ENCODE data around the gene KLHL21. TPM values are rescaled to one million over a fixed set of nuclear protein-coding genes. Genes with fewer than 3 reads are reported as not detected.

Gene KLHL21
- total and polyA plus RNA-seq, 10 of the 15 experiments (the other 5 are each of a cell fraction or from before 2014, with no cell fraction given): 0.76 to 12.2 (median 5.2) TPM

DNA sequence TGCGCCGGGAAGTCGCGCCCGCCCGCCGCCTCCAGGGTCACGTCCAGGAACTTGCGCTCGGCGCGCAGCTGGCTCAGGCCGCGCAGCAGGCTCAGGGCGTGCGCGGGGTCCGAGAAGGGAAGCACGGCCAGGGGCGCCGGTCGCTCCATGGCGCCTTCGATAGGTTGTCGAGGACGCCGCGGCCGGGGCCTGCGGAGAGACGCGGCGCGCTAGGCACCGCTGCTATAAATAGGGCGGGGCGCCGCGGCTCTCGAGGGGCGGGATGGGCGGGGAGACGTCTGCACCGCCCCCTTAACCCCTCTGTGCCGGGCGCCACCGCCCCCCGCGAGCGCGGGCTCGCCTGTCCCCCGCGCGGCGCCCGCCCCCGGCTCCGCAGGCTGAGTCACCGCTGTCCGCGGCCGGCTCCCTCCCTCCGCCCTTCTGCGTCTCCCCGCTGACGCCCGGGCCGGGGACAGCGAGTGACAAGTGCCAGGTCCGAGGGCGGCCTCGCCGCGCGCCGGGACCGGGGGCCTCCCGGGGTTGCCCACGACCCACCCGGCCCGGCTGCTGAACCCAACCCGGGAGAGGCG, at the start of gene KLHL21 (continued):
- TF ChIP-seq POU2F2 (IDR thresholded peaks at IDR 0.05; ENCODE audit: borderline replicate concordance, low read depth, low read length): no peak
- no peak for TF ChIP-seq NFXL1 (IDR thresholded peaks at IDR 0.05; ENCODE audit: borderline replicate concordance)
- TF ChIP-seq, protein P1, sequence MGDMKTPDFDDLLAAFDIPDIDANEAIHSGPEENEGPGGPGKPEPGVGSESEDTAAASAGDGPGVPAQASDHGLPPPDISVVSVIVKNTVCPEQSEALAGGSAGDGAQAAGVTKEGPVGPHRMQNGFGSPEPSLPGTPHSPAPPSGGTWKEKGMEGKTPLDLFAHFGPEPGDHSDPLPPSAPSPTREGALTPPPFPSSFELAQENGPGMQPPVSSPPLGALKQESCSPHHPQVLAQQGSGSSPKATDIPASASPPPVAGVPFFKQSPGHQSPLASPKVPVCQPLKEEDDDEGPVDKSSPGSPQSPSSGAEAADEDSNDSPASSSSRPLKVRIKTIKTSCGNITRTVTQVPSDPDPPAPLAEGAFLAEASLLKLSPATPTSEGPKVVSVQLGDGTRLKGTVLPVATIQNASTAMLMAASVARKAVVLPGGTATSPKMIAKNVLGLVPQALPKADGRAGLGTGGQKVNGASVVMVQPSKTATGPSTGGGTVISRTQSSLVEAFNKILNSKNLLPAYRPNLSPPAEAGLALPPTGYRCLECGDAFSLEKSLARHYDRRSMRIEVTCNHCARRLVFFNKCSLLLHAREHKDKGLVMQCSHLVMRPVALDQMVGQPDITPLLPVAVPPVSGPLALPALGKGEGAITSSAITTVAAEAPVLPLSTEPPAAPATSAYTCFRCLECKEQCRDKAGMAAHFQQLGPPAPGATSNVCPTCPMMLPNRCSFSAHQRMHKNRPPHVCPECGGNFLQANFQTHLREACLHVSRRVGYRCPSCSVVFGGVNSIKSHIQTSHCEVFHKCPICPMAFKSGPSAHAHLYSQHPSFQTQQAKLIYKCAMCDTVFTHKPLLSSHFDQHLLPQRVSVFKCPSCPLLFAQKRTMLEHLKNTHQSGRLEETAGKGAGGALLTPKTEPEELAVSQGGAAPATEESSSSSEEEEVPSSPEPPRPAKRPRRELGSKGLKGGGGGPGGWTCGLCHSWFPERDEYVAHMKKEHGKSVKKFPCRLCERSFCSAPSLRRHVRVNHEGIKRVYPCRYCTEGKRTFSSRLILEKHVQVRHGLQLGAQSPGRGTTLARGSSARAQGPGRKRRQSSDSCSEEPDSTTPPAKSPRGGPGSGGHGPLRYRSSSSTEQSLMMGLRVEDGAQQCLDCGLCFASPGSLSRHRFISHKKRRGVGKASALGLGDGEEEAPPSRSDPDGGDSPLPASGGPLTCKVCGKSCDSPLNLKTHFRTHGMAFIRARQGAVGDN (IDR thresholded peaks at IDR 0.05): no peak
- TF ChIP-seq TAF1 (IDR thresholded peaks at IDR 0.05; ENCODE audit: borderline replicate concordance, low read depth, low read length): peak; percentile 23; the same call in 1 of the 2 replicates
- TF ChIP-seq CHD2 (IDR thresholded peaks at IDR 0.05; ENCODE audit: borderline replicate concordance, low read depth, low read length): no peak
- TF ChIP-seq ZNF24 (IDR thresholded peaks at IDR 0.05): no peak
- TF ChIP-seq, protein P2, sequence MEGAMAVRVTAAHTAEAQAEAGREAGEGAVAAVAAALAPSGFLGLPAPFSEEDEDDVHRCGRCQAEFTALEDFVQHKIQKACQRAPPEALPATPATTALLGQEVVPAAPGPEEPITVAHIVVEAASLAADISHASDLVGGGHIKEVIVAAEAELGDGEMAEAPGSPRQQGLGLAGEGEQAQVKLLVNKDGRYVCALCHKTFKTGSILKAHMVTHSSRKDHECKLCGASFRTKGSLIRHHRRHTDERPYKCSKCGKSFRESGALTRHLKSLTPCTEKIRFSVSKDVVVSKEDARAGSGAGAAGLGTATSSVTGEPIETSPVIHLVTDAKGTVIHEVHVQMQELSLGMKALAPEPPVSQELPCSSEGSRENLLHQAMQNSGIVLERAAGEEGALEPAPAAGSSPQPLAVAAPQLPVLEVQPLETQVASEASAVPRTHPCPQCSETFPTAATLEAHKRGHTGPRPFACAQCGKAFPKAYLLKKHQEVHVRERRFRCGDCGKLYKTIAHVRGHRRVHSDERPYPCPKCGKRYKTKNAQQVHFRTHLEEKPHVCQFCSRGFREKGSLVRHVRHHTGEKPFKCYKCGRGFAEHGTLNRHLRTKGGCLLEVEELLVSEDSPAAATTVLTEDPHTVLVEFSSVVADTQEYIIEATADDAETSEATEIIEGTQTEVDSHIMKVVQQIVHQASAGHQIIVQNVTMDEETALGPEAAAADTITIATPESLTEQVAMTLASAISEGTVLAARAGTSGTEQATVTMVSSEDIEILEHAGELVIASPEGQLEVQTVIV (IDR thresholded peaks at IDR 0.05; ENCODE audit: borderline replicate concordance, partially characterized antibody): no peak
- TF ChIP-seq, protein P3, sequence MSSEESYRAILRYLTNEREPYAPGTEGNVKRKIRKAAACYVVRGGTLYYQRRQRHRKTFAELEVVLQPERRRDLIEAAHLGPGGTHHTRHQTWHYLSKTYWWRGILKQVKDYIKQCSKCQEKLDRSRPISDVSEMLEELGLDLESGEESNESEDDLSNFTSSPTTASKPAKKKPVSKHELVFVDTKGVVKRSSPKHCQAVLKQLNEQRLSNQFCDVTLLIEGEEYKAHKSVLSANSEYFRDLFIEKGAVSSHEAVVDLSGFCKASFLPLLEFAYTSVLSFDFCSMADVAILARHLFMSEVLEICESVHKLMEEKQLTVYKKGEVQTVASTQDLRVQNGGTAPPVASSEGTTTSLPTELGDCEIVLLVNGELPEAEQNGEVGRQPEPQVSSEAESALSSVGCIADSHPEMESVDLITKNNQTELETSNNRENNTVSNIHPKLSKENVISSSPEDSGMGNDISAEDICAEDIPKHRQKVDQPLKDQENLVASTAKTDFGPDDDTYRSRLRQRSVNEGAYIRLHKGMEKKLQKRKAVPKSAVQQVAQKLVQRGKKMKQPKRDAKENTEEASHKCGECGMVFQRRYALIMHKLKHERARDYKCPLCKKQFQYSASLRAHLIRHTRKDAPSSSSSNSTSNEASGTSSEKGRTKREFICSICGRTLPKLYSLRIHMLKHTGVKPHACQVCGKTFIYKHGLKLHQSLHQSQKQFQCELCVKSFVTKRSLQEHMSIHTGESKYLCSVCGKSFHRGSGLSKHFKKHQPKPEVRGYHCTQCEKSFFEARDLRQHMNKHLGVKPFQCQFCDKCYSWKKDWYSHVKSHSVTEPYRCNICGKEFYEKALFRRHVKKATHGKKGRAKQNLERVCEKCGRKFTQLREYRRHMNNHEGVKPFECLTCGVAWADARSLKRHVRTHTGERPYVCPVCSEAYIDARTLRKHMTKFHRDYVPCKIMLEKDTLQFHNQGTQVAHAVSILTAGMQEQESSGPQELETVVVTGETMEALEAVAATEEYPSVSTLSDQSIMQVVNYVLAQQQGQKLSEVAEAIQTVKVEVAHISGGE (CRISPR knock-in tag; IDR thresholded peaks at IDR 0.05): no peak
- TF ChIP-seq RB1 (IDR thresholded peaks at IDR 0.05; ENCODE audit: borderline replicate concordance): peak; percentile 40; the same call in 1 of the 2 replicates
- TF ChIP-seq SMARCA5 (IDR thresholded peaks at IDR 0.05): peak; percentile 55
- peak; percentile 81 for TF ChIP-seq IKZF1 (conservative IDR thresholded peaks at IDR 0.05)
- no peak for TF ChIP-seq MYB (IDR thresholded peaks at IDR 0.05; ENCODE audit: borderline replicate concordance, low read depth, low read length)
- peak; percentile 52; the same call in 1 of the 2 replicates for TF ChIP-seq POLR2AphosphoS2 (IDR thresholded peaks at IDR 0.05; ENCODE audit: low read depth, low read length)
- TF ChIP-seq, protein P4, sequence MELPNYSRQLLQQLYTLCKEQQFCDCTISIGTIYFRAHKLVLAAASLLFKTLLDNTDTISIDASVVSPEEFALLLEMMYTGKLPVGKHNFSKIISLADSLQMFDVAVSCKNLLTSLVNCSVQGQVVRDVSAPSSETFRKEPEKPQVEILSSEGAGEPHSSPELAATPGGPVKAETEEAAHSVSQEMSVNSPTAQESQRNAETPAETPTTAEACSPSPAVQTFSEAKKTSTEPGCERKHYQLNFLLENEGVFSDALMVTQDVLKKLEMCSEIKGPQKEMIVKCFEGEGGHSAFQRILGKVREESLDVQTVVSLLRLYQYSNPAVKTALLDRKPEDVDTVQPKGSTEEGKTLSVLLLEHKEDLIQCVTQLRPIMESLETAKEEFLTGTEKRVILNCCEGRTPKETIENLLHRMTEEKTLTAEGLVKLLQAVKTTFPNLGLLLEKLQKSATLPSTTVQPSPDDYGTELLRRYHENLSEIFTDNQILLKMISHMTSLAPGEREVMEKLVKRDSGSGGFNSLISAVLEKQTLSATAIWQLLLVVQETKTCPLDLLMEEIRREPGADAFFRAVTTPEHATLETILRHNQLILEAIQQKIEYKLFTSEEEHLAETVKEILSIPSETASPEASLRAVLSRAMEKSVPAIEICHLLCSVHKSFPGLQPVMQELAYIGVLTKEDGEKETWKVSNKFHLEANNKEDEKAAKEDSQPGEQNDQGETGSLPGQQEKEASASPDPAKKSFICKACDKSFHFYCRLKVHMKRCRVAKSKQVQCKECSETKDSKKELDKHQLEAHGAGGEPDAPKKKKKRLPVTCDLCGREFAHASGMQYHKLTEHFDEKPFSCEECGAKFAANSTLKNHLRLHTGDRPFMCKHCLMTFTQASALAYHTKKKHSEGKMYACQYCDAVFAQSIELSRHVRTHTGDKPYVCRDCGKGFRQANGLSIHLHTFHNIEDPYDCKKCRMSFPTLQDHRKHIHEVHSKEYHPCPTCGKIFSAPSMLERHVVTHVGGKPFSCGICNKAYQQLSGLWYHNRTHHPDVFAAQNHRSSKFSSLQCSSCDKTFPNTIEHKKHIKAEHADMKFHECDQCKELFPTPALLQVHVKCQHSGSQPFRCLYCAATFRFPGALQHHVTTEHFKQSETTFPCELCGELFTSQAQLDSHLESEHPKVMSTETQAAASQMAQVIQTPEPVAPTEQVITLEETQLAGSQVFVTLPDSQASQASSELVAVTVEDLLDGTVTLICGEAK (IDR thresholded peaks at IDR 0.05; ENCODE audit: borderline replicate concordance): no peak

All from GM12878 (cell line).